ENCODE results near the gene KCNQ1OT1.
"Not testable (repeated sequence)": the region's sequence is repeated elsewhere in the genome, so short reads cannot be mapped to it uniquely, and the experiment has no call there.

KCNQ1OT1 gene

GRCh38 chr11:2652333-2653197 lies 47.2 kb downstream of the KCNQ1OT1 start:
- DNase-seq (ENCODE audit: low spot score) = no peak

GRCh38 chr11:2651826-2652271 lies 47.9 kb downstream of the KCNQ1OT1 start:
- no peak for DNase-seq (ENCODE audit: low spot score)

GRCh38 chr11:2651054-2651617 lies 48.7 kb downstream of the KCNQ1OT1 start:
- no peak for DNase-seq (ENCODE audit: low spot score)

- DNase-seq (ENCODE audit: low spot score) = no peak
These were observed 49.4 kb downstream of the KCNQ1OT1 start for GRCh38 chr11:2650343-2650867.

- DNase-seq (ENCODE audit: low spot score) = no peak
These were observed 49.9 kb downstream of the KCNQ1OT1 start for GRCh38 chr11:2649848-2650247.

GRCh38 chr11:2649400-2649799 lies 50.4 kb downstream of the KCNQ1OT1 start:
- no peak for DNase-seq (ENCODE audit: low spot score)

- no peak for DNase-seq (ENCODE audit: low spot score)
These were observed 51.8 kb downstream of the KCNQ1OT1 start for GRCh38 chr11:2647953-2648352.

- no peak for DNase-seq (ENCODE audit: low spot score)
These were observed 52.6 kb downstream of the KCNQ1OT1 start for GRCh38 chr11:2647167-2647566.

GRCh38 chr11:2645779-2646118 lies 54.0 kb downstream of the KCNQ1OT1 start:
- DNase-seq (ENCODE audit: low spot score) = no peak

- no peak for DNase-seq (ENCODE audit: low spot score)
These were observed 54.7 kb downstream of the KCNQ1OT1 start for GRCh38 chr11:2644844-2645778.

GRCh38 chr11:2643746-2644145 lies 56.0 kb downstream of the KCNQ1OT1 start:
- no peak for DNase-seq (ENCODE audit: low spot score)

- no peak for DNase-seq (ENCODE audit: low spot score)
These were observed 58.2 kb downstream of the KCNQ1OT1 start for GRCh38 chr11:2641623-2642022.

GRCh38 chr11:2639763-2640162 lies 60.0 kb downstream of the KCNQ1OT1 start:
- not testable (repeated sequence) for DNase-seq (ENCODE audit: low spot score)

GRCh38 chr11:2631161-2631560 lies 68.6 kb downstream of the KCNQ1OT1 start:
- no peak for DNase-seq (ENCODE audit: low spot score)

GRCh38 chr11:2630679-2631078 lies 69.1 kb downstream of the KCNQ1OT1 start:
- no peak for DNase-seq (ENCODE audit: low spot score)

- DNase-seq (ENCODE audit: low spot score) = no peak
These were observed 74.6 kb downstream of the KCNQ1OT1 start for GRCh38 chr11:2625183-2625582.

GRCh38 chr11:2621894-2622293 lies 77.9 kb downstream of the KCNQ1OT1 start:
- no peak for DNase-seq (ENCODE audit: low spot score)

GRCh38 chr11:2612884-2613571 lies 86.8 kb downstream of the KCNQ1OT1 start:
- no peak for DNase-seq (ENCODE audit: low spot score)

GRCh38 chr11:2609345-2609744 lies 90.4 kb downstream of the KCNQ1OT1 start:
- DNase-seq (ENCODE audit: low spot score) = no peak

GRCh38 chr11:2599561-2600189 lies 100.1 kb downstream of the KCNQ1OT1 start:
- no peak for DNase-seq (ENCODE audit: low spot score)

GRCh38 chr11:2595204-2595603 lies 104.6 kb downstream of the KCNQ1OT1 start:
- no peak for DNase-seq (ENCODE audit: low spot score)

Measured in GM03348 (cell line).